ENCODE results near the gene SPNS2. TPM values are rescaled to one million over a fixed set of nuclear protein-coding genes. Genes with fewer than 3 reads are reported as not detected.

SPNS2 gene
- polyA plus RNA-seq, 12 donors, result 3.7 to 20.1 (median 6.2) TPM; not detected in 1

- no peak for DNase-seq
Observed at GRCh38 chr17:4502466-4503154, 3.9 kb downstream of the SPNS2 start.

DNA sequence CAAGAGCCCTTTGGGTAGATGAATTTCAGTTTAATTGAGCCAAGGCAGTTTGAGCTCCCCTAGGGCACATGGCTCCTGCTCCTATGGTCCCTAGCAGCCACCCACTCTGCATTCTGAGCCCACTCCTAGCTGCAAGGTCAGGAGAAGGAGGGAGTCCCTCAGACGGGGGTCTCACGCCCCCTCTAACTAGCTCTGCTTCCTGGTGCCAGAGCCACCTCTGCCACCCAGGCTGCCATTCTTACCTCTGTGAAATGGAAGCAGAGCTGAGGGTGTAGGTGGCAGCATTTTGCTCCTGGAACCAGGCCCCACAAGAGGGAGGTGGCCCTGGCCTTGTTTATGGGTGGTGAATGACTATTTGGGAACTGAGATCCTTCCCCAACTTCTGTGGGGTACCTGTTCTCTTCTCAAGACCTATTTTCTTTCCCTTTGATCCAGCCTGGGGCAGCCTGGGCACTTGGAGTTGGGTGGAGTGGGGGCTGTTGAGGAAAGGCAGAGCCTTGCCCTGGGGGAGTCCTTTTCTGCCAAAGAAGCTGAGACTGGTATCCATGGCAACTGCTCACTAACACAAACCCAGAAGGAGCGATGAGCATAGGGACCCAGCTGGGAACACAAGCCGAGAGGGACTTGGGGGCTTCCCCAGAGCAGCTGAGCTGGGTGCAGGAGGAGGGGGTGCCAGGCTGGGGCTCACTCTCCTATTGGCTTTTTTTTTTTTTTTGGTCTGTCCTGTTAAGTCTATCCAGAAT lies 4.8 kb downstream of the SPNS2 start:
- no peak for DNase-seq

GRCh38 chr17:4504188-4504587 lies 5.5 kb downstream of the SPNS2 start:
- no peak for DNase-seq

GRCh38 chr17:4505187-4505586 lies 6.5 kb downstream of the SPNS2 start:
- DNase-seq, result no peak

DNA sequence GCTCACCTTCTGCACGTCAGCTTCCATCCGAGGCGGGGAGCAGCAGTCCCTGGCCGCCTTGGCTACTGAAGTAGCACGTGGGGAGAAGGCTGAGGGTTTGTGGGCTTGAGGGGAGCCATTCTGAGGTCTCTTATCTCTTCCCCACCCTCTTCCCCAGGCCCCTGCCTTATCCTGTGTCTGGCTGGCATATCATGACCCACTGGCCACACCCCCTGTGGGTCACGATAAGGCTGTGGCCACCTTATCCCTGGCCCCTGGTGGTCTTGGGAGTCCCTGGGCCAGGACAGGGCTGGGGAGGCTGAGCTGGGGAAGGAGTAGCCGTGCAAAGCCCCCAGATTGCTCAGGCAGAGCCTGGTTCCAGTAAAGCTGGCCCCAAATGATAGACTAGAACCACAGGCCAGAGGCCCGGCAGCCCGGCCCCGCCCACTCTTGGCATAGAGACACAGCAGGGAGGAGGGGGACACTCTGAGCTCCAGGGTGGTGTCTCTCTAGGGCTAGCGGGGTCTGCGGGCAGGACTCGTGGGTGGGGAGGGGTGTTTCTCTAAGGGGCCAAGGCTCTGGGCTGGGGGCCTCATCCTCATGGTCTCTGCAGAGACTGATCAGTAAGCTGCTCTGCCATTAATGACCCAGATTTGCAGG lies 7.6 kb downstream of the SPNS2 start:
- DNase-seq, result no peak

GRCh38 chr17:4506892-4507291 lies 8.2 kb downstream of the SPNS2 start:
- no peak for DNase-seq

DNA sequence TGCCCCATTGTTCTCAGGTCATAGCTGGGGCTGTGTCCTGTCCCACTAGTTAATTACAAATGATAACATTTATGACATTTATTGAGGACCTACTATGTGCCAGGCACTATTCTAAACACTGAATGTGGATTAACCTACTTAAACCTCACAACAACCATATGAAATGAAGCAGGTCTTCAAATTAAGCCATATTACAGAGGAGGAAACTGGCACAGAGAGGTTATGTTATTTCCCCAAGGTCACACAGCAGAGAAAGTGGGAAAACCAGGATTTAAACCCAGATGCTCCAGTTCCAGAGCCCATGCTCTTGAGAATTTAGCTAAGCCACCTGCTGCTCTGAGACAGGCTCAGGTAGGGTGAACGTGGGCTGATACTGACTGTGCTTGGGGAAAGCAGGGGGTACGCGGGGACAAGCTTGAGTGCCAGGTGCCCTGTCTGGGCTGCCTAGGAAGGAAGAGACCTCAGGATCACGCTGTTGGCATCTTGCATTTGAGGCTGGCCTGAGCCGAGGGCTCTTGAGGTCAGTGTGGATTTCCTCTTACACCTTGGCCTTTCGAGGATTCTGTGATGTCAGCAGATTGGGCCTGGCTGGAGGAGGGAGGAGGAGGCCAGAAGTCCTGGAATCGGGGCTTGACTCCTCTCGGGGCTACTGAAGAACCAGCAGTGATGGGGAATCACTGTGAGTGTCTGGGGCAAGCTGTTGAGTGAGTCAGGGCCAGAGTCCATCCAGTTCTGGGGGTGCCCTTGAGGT lies 8.9 kb downstream of the SPNS2 start:
- DNase-seq, result no peak

GRCh38 chr17:4508207-4508606 lies 9.5 kb downstream of the SPNS2 start:
- DNase-seq, result no peak

DNA sequence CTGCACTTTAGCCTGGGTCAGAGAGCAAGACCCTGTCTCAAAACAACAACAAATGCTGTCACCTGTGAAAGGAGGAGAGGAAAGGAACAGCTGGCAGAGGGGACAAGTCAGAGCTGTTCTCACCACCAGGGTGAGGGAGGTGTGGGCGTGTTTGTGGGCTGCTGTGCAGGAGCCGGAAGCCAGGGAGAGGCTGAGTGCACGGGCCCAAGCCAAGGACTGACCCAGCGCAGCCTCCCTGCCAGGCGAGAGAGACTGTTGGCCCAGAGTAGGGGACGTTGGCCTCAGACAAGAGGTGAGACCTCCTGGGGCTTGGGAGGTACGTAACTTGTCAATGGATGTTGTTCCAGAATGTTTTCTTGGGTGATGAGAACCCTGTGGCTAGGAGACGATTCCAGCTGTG lies 10.7 kb downstream of the SPNS2 start:
- no peak for DNase-seq

DNA sequence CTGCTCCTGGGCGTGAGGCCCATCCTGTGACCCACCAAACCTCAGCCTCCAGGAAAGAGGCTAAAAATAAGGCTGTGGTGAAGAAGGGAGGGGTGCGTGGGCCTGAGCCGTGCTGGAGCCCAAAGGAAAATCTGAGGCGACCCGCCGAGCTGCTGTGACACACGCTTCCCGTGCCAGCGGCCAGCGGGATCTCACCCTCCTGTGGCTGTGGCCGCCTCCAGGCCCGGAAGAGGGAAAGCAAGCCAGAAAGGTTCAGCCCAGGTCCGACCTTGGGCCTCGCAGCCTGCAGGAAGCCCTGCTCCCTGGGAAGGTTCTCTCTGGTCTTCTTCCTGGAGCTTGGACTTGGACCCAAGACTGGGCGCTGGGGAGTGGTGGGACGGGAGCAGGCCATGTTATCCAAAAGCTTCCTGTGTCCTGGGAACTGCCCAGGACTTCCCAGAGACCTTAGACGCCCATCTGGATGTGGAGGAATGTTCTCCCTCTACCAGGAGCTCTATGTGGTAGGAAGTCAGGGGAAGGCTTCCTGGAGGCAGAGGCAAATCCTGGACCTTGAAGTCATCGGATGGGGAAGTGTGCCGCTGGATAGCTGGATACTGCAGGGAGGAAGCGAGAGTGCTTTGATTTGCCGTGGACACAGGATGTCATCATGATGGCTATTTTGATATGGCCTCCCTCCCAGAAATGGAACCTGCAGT lies 11.4 kb downstream of the SPNS2 start:
- no peak for DNase-seq

DNA sequence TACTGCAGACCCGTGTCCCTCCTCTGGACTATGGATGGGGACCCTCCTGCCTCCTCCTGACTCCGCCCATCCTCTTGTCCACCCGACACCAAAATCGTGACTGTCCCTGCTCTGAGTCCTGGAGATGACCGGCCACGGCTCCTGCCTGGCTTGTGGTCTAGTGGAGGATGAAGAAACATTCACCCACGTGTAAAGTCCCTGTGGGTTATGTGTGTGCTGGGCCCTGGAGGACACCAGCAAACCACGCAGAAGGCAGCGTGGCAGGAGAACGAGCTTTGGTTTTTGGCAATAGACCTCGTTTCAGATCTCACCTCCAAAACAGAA lies 11.9 kb downstream of the SPNS2 start:
- DNase-seq, result no peak

- DNase-seq, result no peak
Observed at GRCh38 chr17:4511199-4511932, 12.7 kb downstream of the SPNS2 start.

DNA sequence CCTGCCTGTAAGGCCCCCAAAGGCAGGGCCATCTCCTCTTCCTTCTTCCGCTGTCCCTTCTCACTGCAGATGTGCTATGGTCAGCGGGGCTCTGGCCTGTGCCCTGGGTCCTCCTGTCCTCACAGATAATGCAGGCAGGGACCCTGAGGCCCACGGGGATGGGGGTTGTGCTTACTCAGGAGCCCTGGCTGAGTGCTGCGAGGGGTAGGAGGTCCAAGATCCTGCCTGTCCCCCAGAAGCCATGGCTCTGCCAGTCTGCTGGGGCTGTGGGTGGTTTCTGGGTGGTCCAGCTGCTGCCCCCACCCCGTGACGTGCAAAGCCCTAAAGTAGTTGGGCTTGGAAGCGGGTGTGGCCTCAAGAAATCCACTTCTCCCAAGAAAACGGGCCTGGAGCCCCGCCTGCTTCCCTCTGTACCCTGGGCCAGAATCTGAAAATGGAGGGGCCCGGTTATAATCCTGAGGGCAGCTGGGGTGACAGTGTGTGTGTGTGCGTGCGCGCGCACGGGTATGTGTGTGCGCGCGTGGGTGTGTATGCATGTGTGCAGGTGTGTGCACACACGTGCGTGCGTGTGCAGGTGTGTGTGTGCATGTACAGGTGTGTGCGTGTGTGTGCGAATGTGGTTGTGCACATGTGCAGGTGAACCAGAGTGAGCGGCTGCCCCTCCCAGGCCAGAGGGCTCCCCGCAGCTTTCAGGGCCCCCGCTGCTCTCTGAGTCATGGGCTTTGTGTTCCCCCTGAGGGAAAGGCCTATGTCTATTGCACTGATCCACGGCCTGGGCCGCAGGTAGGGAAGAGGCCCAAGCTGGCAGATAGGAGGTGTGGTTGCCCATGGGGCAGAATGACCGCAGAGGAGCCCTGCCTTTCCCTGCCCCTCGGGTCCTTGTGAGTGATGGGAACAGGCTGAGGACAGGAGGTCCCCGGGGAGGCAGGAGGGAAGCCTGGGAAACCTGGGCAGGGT lies 13.8 kb downstream of the SPNS2 start:
- no peak for DNase-seq

DNA sequence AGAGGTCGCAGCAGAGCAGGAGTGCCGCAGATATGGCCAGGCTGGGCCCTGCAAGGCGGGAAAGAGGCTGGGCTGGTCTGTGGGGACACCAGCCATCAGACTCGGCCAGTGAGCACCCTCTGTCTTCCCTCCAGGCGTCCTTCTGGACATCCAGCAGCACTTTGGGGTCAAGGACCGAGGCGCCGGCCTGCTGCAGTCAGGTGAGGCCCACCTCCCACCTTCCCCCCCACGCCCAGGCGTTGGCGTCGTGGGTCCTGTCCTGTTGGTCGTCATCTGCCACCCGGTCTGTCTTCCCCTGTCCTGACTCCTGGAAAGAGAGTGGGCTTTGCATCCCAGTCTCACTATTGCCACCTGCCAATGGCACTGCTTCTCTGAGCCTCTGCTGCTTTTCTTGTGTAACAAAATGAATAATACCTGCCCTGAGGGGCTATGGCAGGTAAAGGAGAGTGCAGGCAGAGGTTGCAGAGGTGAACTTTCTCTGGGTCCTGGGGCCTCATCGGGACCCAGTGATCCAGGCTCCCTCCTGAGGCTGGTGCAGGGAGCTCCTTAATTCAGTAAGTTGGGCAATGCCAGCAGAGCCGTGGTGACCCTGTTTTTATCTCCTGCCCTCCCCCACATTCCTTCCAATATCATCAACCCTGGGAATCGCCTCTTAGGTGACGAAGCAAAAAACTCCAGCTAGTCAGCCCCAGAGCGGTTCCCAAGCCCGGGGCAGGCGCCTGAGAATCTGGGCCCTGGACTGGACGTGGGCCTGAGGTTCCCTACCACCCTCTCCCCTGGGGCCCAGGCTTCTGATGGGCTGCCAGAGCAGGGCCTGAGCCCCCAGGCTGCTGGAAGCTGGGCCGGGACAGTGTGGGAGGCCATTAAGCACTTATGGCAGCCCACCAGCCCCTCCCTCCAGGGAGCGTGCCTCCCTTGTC lies 14.7 kb downstream of the SPNS2 start:
- DNase-seq, result no peak

GRCh38 chr17:4514206-4514605 lies 15.5 kb downstream of the SPNS2 start:
- no peak for DNase-seq

- no peak for DNase-seq
Observed at GRCh38 chr17:4514779-4515178, 16.1 kb downstream of the SPNS2 start.

DNA sequence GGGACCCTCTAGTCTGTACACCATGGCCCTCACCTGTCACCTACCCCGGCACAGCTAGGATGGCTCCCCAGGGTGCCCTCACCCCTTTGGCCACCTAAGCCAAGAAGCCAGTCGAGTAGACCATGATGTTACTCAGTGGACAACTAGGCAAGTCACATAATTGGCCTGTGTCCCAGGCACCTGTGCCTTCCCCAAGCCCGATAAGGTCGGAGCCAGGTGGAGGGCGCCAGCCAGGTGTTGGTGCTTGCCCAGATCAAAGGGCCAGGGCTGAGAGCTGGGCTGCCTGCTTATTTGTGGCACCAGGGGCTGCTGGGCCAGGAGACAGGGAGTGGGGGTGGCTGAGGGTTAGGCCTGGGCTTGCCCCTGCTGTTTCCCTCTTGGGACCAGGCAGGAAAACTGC lies 16.8 kb downstream of the SPNS2 start:
- no peak for DNase-seq

DNA sequence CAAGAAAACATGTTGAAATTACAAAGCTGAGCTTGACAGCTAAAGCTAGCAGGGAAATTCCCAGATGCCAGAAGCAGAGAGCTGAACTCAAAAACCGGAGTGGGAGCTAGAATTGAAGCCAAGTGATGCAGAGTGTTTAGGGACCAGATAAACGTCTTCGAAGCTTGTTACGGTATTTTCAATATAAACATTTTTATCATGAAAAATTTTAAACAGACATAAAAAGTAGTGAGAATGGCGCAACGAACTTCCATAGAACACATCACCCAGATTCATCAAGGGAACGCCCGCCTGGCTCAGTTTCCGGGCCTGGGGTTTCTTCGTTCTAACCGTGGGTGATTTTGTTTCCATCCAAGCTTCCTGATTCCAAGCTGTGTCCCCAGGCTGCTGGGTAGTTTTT lies 18.1 kb downstream of the SPNS2 start:
- DNase-seq, result no peak

DNA sequence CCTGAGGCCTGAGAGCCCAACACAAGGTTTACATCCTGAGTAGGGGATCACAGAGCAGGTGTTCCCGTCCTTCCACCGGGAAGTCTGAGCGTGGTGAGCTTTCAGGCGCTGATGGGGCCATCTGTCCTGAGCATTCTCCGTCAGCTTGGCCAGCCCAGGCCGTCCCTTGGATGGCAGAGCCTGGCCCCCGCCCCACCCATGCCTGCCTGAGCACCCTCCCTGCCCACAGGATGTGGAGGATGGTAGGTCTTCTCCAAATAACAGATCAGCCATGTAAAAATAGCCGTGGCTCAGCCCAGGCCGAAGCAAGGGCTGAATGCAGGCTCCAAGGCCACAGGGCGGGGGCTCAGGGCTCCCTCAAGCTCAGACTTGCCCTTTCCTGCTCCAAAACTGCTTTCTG lies 20.2 kb downstream of the SPNS2 start:
- no peak for DNase-seq

All from muscle of arm (tissue), 12 donors.